Gastroesophageal sphincter (tissue), 4 donors: ENCODE results near the gene TBX3. TPM values are rescaled to one million over a fixed set of nuclear protein-coding genes. Genes with fewer than 3 reads are reported as not detected.
"Not testable (repeated sequence)": the region's sequence is repeated elsewhere in the genome, so short reads cannot be mapped to it uniquely, and the experiment has no call there.

Source experiments
- ATAC-seq: fragments of 150-250 bp; one replicate; pipeline ENCODE4 v1.9.1; 2016; ENCODE audit warnings: mild to moderate bottlenecking, moderate library complexity
- H3K27ac ChIP-seq, 4 donors: fragments of 200-600 bp; sonication (generic) in 3 of 4; 1 replicate in 3 of 4; 2 replicates in 1 of 4; pipeline ENCODE4 v1.5.1; 2016 to 2019
- H3K27me3 ChIP-seq: fragments of 200-600 bp; sonication (generic); one replicate; pipeline ENCODE4 v1.5.1; 2019
- H3K36me3 ChIP-seq, 2 donors: fragments of 200-600 bp; sonication (generic); one replicate each; pipeline ENCODE4 v1.5.1; 2019; ENCODE audit warnings: control low read depth in 1 of 2
- H3K4me1 ChIP-seq, 3 donors: fragments of 200-600 bp; sonication (generic); 1 replicate in 2 of 3; 2 replicates in 1 of 3; pipeline ENCODE4 v1.5.1; 2016 to 2019; ENCODE audit warnings: control low read depth in 2 of 3
- H3K4me3 ChIP-seq, 2 donors: fragments of 200-600 bp; sonication (generic); one replicate each; pipeline ENCODE4 v1.5.1; 2019; ENCODE audit warnings: mild to moderate bottlenecking in 1 of 2, moderate library complexity in 1 of 2
- H3K9me3 ChIP-seq, 3 donors: fragments of 200-600 bp; sonication (generic); one replicate each; pipeline ENCODE4 v1.5.1; 2017 to 2019; ENCODE audit warnings: control low read depth in 2 of 3
- EP300 ChIP-seq: sonication (generic); formaldehyde crosslinking; IDR thresholded peaks from one replicate; pipeline ENCODE4 v1.6.1; 2017; ENCODE audit warnings: antibody characterized with exemption, mild to moderate bottlenecking
- POLR2A ChIP-seq, 2 donors: fragments of 450-650 bp; IDR thresholded peaks; one replicate each; pipeline ENCODE4 v1.6.1; 2017; ENCODE audit warnings: antibody characterized with exemption in 2 of 2, mild to moderate bottlenecking in 2 of 2, moderate library complexity in 1 of 2
- POLR2AphosphoS5 ChIP-seq: sonication (generic); formaldehyde crosslinking; IDR thresholded peaks from one replicate; pipeline ENCODE4 v1.6.1; 2017; ENCODE audit warnings: antibody characterized with exemption
- whole genome bisulfite sequencing, 2 donors: methylation state at CpG; one replicate each; pipeline ENCODE4 v1.1.5; 2018; ENCODE audit warnings: low coverage in 1 of 2; 5-methylcytosine and 5-hydroxymethylcytosine counted together
- total RNA-seq, 4 donors: library from RNA; depleted of rRNA; stranded (reverse); fragments of >200 nt; gene quantifications; one replicate each; pipeline ENCODE4 v1.1.0, GENCODE V29; 2016
- TF ChIP-seq, protein P1 (sequence below), 4 experiments: fragments of 200-600 bp in 2 of 4; fragments of 450-650 bp in 2 of 4; sonication (generic) in 1 of 4; IDR thresholded peaks; one replicate each; pipeline ENCODE4 v1.5.1; 2017 to 2019; ENCODE audit warnings: antibody characterized with exemption in 4 of 4, mild to moderate bottlenecking in 2 of 4, moderate library complexity in 2 of 4

Gene TBX3
- total RNA-seq, 4 donors from 2014 or later = 6.9 to 17.4 (median 10.0) TPM

DNA sequence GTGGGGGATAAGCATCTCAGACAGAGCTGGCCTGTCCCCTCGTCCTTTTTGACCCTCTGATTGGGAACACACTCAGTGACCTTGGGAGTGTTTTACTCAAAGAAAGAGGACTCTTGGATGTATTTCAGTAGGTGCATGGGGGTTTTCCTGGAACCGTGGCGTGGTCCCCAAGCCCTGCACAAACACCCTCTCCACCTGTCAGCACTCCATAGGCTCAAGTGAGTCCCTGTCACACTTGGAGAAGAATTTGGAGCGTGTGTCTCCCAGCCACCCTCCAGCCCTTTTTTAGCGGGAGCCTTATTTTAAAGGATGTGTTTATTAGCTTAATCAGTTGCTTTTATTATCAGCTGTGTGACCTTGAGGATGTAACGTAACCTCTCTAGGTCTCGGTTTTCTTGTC lies 37.3 kb upstream of the TBX3 start:
- Histone ChIP-seq H3K4me1 (no peaks in the 10 kb centered on the region), H3K36me3 (no peaks in the 10 kb centered on the region), H3K27ac (no peak overlapping the region), H3K4me3 (no peak overlapping the region), H3K9me3 (no peaks in the 10 kb centered on the region), H3K27me3 (no peaks in the 10 kb centered on the region)
- no peak for ATAC-seq
- WGBS, 2 donors = 79% methylated on average over 7 of the region's 7 CpGs; no CpG with 5 or more reads in 1 of the 2 donors
- TF ChIP-seq POLR2AphosphoS5 (no peak), POLR2A (IDR thresholded peaks at IDR 0.05) (no peak), EP300 (no peak)
- TF ChIP-seq, protein P1, sequence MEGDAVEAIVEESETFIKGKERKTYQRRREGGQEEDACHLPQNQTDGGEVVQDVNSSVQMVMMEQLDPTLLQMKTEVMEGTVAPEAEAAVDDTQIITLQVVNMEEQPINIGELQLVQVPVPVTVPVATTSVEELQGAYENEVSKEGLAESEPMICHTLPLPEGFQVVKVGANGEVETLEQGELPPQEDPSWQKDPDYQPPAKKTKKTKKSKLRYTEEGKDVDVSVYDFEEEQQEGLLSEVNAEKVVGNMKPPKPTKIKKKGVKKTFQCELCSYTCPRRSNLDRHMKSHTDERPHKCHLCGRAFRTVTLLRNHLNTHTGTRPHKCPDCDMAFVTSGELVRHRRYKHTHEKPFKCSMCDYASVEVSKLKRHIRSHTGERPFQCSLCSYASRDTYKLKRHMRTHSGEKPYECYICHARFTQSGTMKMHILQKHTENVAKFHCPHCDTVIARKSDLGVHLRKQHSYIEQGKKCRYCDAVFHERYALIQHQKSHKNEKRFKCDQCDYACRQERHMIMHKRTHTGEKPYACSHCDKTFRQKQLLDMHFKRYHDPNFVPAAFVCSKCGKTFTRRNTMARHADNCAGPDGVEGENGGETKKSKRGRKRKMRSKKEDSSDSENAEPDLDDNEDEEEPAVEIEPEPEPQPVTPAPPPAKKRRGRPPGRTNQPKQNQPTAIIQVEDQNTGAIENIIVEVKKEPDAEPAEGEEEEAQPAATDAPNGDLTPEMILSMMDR (IDR thresholded peaks at IDR 0.05) = no peak

- TF ChIP-seq, protein P1 (IDR thresholded peaks at IDR 0.05) = no peak
- TF ChIP-seq EP300 = no peak
- no peak for TF ChIP-seq POLR2AphosphoS5
- no peak for TF ChIP-seq POLR2A (IDR thresholded peaks at IDR 0.05)
- H3K9me3 ChIP-seq = peaks cover 0 to 8% (median 0%) of the 10 kb centered on the region in 3 donors
- H3K36me3 ChIP-seq = no peaks in the 10 kb centered on the region
- no peaks in the 10 kb centered on the region for H3K4me1 ChIP-seq
- H3K27me3 ChIP-seq = peaks cover 58% of the 10 kb centered on the region
- ATAC-seq = no peak
- no peak overlapping the region for H3K4me3 ChIP-seq
- WGBS, 2 donors = 89 to 93% methylated on average over 3 to 8 of the region's 9 CpGs
- no peak overlapping the region for H3K27ac ChIP-seq
Measured at GRCh38 chr12:114713466-114714215, 29.7 kb upstream of the TBX3 start.

- no peak overlapping the region for H3K4me3 ChIP-seq
- ATAC-seq = no peak
Measured at GRCh38 chr12:114711689-114712152, 27.7 kb upstream of the TBX3 start.

DNA sequence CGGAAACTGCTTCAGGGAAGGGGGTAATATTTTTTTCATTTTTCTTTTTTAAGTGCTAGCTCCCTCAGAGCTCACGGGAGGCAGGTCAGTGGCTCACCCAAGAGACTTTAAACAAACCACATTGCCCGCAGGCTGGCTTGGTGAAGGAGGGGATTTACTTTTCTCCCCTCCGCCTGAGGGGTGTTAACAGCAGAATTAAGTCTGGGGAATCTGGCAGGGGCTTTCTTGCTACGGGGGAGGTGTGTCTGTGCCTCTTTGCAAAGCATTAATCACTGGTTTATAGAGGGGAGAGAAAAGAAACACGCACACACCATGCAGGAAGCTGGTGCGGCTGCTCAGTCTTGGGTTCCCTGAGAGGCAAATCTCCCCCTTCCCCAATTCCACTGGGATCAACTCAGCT lies 26.2 kb upstream of the TBX3 start:
- no peak for ATAC-seq
- Histone ChIP-seq H3K4me3 (no peak overlapping the region), H3K36me3 (no peaks in the 10 kb centered on the region), H3K9me3 (peaks cover 0 to 8% (median 0%) of the 10 kb centered on the region in 3 donors), H3K4me1 (no peaks in the 10 kb centered on the region), H3K27me3 (peaks cover 80% of the 10 kb centered on the region), H3K27ac (no peak overlapping the region)
- 12 to 25% methylated on average over 5 of the region's 7 CpGs for WGBS, 2 donors
- TF ChIP-seq EP300 = no peak
- TF ChIP-seq POLR2A (IDR thresholded peaks at IDR 0.05) = no peak
- TF ChIP-seq, protein P1 (IDR thresholded peaks at IDR 0.05) = no peak

More at GRCh38 chr12:114711689-114712152, 27.7 kb upstream of the TBX3 start:
- no peak for TF ChIP-seq EP300
- peaks cover 0 to 8% (median 0%) of the 10 kb centered on the region in 3 donors for H3K9me3 ChIP-seq
- no peaks in the 10 kb centered on the region for H3K4me1 ChIP-seq
- peaks cover 74% of the 10 kb centered on the region for H3K27me3 ChIP-seq
- WGBS, 2 donors = 31 to 53% methylated on average over 4 of the region's 4 CpGs
- no peaks in the 10 kb centered on the region for H3K36me3 ChIP-seq
- no peak overlapping the region for H3K27ac ChIP-seq

GRCh38 chr12:114709112-114709511 lies 25.1 kb upstream of the TBX3 start:
- Histone ChIP-seq H3K36me3 (no peaks in the 10 kb centered on the region), H3K27me3 (peaks cover 84% of the 10 kb centered on the region), H3K4me1 (no peaks in the 10 kb centered on the region), H3K27ac (no peak overlapping the region), H3K4me3 (no peak overlapping the region), H3K9me3 (peaks cover 0 to 8% (median 0%) of the 10 kb centered on the region in 3 donors)
- no peak for ATAC-seq
- WGBS, 2 donors = 94 to 96% methylated on average over 4 to 9 of the region's 9 CpGs
- TF ChIP-seq POLR2A (IDR thresholded peaks at IDR 0.05) (no peak), POLR2AphosphoS5 (no peak), EP300 (no peak)

DNA sequence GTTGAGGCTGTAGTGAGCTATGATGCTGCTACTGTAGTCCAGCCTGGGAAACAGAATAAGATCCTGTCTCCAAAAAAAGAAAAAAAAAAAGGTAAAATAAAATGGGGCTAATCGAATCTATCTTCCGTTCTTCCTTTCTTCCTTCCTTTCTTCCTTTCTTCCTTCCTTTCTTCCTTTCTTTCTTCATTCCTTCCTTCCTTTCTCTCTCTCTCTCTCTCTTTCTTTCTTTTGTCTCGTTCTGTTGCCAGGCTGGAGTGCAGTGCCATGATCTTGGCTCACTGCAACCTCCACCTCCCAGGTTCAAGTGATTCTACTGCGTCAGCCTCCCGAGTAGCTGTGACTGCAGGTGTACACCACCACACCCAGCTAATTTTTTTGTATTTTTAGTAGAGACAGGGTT lies 24.6 kb upstream of the TBX3 start:
- H3K27me3 ChIP-seq = peaks cover 84% of the 10 kb centered on the region
- H3K36me3 ChIP-seq, ATAC-seq, H3K4me3 ChIP-seq, H3K4me1 ChIP-seq, H3K9me3 ChIP-seq, H3K27ac ChIP-seq: not testable (repeated sequence)
- 83 to 97% methylated on average over 3 to 5 of the region's 5 CpGs for WGBS, 2 donors
